Stromal cell of bone marrow (primary cell): ENCODE results near the gene BTBD10.

Source experiments
- DNase-seq: peaks from one replicate; pipeline ENCODE4 v3.0.0-alpha.2; 2012; ENCODE audit warnings: low read depth

The BTBD10 gene

GRCh38 chr11:13373216-13373615 is 89.8 kb downstream of the BTBD10 start:
- no peak for DNase-seq

DNA sequence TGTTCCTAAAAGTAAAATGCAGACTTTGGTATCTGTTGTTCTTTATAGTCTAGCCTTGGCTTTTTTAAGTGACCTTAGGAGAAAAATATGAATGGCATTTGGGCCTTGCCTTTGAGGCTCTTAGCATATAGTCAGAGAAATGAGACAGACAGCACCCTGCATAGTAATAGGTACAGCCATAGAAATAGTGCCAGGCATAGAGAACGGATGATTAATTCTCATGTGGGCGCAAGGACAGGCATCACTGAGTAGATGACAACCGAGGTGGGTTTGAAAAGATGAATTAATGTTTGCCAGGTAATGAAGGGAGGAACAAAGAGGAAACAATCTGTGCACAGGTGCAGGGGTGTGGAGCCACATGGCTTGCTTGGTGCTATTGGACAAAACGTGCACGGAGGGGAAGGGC is 95.0 kb downstream of the BTBD10 start:
- no peak for DNase-seq

- no peak for DNase-seq
Measured at GRCh38 chr11:13367115-13367514, 95.9 kb downstream of the BTBD10 start.

GRCh38 chr11:13366266-13367026 is 96.6 kb downstream of the BTBD10 start:
- DNase-seq: no peak

DNA sequence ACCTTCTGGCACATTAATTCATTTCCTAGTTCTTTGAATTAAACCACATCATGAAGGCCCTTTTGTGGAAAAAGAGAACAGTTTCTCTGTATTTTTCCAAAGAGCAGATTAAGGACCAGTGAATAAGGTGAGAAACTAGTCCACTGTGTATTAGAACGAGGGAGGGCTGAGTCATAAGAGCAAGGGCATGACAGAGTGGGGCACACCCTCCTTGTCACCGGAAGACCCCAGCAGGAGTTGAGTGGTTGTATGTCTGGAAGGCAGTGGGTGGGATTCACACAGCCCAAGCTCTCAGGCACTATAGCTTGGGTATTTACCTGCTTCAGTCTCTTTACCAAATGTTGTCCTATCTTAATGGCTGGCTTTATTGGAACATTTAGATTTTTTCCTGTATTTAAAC is 98.6 kb downstream of the BTBD10 start:
- no peak for DNase-seq

GRCh38 chr11:13362596-13363109 is 100.4 kb downstream of the BTBD10 start:
- no peak for DNase-seq

DNA sequence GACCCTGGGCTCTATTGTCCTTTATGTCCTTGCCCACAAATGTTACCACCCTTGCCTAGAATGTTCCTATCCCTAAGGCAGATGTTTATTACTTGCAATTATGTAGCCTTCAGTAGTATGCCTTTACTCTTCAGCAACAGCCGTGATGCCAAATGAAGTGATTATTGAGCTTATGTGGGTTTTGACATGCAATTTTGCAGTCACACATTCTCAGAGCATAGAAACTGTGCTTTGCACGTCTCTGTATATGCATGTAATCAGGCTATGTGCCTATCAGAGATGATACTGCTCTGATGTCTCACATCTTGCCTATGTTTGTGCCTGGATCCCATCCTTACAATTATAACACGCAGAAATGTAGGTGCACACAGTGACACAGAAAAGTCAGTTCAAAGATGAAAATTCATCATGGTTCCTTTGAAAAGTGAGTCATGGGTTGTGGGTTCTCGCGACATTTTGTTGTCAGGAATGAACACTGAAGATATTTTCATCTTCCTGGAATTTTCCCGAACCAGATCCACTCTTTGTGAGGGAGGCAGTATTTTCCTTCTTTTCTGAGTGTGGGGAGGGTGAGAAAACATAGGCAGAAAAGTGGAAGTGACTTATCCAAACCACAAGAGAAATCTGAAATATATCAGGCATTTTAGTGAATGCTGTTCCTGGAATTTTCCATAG is 104.3 kb downstream of the BTBD10 start:
- DNase-seq: peak; percentile 58

DNA sequence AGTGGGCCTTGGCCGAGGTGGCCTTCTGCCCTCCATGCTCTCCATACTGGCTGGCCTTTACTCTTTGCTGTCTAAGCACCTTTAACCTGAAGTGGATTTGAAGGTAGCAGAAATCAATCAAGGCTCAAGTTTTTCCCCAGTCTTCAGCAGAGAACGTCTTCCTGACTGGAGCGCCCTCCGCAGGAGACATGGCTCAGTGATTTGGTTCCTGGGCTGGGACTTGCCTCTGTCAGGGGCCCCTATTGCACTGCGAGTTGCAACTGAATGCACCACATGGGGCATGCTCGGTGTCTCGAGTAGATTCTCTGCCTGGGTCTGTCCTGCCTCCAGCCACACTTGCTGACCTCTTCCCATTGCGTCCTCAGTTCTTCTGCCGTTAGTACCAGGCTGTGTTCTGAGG is 105.8 kb downstream of the BTBD10 start:
- DNase-seq: no peak

DNA sequence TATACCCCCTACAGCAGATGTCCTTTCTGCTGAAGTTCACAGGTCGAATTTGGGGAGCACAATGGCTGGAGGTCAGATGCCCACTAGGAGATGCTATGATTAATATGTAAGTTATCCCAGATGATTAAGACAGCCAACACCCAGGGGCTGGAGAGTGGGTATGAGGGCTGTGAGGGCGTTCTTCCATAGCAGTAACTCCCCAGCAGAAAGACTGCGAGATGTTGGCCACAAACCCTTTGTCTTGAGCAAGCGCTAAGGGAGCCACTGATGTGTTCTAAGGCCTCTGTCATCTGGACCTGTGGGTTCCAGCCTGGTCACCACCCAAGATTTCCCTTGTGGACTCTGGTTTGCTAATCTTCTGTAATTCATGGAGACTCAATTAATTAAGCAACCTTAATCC is 107.8 kb downstream of the BTBD10 start:
- no peak for DNase-seq

DNA sequence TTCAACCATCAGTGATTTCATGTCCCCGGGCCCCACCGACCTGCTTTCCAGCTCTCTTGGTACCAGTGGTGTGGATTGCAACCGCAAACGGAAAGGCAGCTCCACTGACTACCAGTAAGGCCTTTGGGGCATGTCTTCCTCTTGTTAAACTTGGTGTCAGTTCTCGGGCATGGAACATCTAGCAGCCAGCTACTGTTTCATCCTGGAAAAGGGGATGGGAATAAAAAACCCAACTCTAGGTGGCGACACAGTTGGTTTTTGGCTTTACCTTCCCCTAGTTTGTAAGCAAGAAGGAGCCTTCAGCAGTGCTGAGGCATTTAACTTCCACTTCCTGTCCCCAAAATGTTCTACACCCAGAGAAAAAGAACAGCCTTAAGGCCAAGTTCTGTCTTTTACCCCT is 108.7 kb downstream of the BTBD10 start:
- no peak for DNase-seq

GRCh38 chr11:13352711-13353110 is 110.3 kb downstream of the BTBD10 start:
- DNase-seq: no peak

DNA sequence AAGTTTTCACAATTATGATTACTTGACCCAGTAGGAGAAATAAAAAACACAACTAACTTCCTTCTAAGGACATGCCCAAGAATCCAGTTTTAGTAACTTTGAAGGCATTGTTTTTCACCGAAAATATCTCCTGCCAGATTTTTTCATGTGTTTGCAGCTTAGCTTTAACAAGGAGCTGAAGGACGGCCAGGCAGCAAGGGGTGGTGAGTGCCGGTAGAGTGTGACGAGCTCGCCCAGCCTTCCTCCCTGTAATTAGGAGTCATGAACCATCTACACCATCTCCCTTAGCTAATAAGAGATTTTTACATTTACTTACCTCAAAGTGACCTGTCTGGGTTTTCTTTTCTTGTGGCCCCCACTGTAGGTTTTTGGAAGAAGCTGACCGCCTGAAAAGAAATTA is 113.4 kb downstream of the BTBD10 start:
- no peak for DNase-seq

DNA sequence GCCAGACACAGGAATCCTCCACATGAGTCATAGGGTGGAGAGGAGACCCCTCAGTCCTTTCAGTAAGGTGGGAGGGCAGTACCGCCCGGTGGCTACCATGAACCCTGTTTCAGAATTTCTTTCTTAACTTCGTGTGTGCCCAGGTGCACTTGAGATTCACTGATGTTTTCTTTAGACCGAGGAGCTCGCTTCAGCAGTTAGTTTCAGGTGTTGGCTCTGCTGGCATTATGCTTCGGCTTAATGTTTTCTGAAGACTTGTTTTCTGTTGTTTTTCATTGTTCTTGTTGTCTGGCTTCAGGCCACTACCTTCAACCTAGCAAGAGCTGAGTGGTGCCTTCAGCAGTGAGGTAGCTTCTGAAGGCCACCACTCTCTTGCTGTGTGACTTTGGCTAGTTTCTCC is 114.0 kb downstream of the BTBD10 start:
- DNase-seq: no peak

GRCh38 chr11:13348305-13348704 is 114.7 kb downstream of the BTBD10 start:
- no peak for DNase-seq

GRCh38 chr11:13347901-13348300 is 115.1 kb downstream of the BTBD10 start:
- DNase-seq: no peak

DNA sequence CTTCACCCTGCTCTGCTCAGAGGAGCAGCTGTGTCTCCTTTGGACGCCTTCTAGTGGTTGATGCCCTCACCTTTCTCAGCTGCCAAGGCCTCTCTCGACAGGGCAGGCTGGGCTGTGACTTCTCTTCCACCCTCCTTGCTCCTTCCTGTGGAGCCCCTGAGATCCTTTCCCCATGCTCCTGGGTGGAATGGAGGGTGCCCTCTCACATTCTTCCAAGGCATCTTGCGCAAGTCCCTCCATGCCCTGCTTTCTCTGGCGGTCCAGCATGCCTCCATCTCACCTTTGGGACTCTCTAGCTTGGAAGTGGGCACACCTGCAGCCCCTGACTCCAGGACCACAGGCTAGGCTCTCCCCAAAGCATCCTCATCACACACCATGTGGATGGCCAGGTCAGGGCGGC is 116.6 kb downstream of the BTBD10 start:
- DNase-seq: no peak

- DNase-seq: no peak
Measured at GRCh38 chr11:13344818-13345217, 118.2 kb downstream of the BTBD10 start.

GRCh38 chr11:13343931-13344717 is 118.9 kb downstream of the BTBD10 start:
- peak; percentile 47 for DNase-seq

- DNase-seq: no peak
Measured at GRCh38 chr11:13343067-13343466, 120.0 kb downstream of the BTBD10 start.

DNA sequence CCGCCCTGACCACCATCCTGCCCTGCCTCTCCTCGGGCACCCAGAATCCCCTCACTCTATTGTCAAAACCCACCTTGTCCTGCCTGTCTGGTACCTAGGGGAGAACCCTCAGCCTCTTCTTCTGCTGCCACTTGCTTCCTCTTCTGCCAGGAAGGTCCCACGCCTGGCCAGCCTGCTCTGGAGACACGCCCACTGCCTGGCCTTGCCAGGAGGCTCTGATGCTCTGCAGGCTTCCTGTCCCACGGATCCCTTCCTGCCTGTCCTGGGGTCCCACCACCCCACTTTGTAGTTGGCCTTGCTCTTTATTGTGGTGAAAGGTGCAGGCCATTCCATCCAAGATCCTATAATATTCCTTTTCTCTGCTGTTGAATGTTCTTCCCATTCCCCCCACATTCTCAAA is 122.0 kb downstream of the BTBD10 start:
- DNase-seq: no peak

DNA sequence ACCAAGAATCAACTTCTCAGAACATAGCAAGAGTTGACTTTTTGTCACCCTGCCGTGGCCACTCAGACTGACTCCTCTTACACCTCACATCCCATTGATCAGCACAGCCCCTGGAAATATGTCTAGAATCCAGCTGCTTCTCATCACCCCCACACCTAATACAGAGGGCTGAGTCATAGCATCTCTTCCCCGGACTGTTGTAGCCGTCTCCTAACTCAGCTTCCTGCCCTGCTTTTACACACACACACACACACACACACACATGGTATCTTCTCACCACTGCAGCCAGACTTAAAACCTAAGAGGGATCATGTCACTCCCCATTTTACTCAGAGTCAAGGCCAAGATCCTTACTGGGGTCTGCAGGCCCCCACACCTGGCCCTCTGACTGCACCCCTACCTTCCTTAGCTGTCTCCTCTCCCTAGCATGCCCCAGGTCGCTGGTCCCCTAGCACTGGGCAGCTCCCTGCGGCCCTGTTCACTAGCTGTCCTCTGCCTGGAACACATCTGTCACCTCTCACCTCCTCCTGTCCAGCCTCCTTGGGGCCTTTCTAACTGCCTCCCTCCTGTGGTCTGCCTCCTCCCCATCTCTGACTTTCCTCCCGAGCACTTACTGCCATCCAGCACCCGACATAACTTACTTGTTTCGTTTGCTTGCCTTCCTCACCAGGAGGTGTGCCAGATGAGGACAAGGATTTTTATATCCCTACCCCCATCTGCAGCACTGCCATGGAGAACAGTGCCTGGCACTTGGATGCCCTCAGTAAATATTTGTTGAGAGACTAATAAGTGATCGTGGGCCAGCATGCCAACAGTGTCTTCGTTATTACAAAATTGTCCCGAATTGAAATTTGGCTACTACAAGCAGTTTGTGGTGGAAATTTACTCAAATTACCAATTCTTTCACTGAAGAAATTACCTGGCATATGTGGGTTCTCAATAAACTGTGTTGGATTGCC is 123.5 kb downstream of the BTBD10 start:
- peak; percentile 59 for DNase-seq
